Endothelial cell of umbilical vein (primary cell): ENCODE measurements around the gene ANKRD13D. TPM values are rescaled to one million over a fixed set of nuclear protein-coding genes. Genes with fewer than 3 reads are reported as not detected.

Experiments
- BruUV-seq: library from RNA; stranded (reverse); fragments of 400-500 nt; replicated peaks from 2 replicates; lab custom pipeline; 2021; lab: Mats Ljungman, UMichigan
- CTCF ChIA-PET: fragments of 300-600, 350-600 bp; sonication (Branson Sonifier 250); formaldehyde crosslinking; loops from one replicate; lab custom pipeline; 2021; ENCODE audit warnings: antibody characterized with exemption, inconsistent platforms; lab: Charles Lee
- POLR2A ChIA-PET: fragments of 300-600, 350-600 bp; sonication (Branson Sonifier 250); formaldehyde crosslinking; loops from one replicate; lab custom pipeline; 2021; ENCODE audit warnings: antibody characterized with exemption, inconsistent platforms; lab: Charles Lee
- DNase-seq: peaks from one replicate; pipeline ENCODE4 v3.0.0-alpha.2; 2011; ENCODE audit warnings: low read depth, low spot score
- FAIRE-seq: peaks from 2 replicates; lab custom pipeline; 2011; peaks lifted over from hg19 to GRCh38; lab: Jason Lieb, UNC
- H2AFZ ChIP-seq: 2 replicates; pipeline ENCODE4 v1.6.0; 2012; ENCODE audit warnings: low read depth, low read length, control low read depth, inconsistent platforms
- H3K27ac ChIP-seq: 2 replicates; pipeline ENCODE4 v1.5.1; 2011; ENCODE audit warnings: low read depth, mild to moderate bottlenecking, control low read depth, low read length, moderate library complexity; ENCODE audit not compliant: insufficient read depth
- H3K27me3 ChIP-seq, 2 experiments: 2 replicates each; pipeline versions ENCODE4 v1.6.0 to v1.6.1; 2011; ENCODE audit warnings: low read length in 2 of 2, mixed read lengths in 1 of 2; ENCODE audit not compliant: control insufficient read depth in 2 of 2, insufficient read depth in 2 of 2
- H3K36me3 ChIP-seq, 2 experiments: 2 replicates in 1 of 2; 3 replicates in 1 of 2; pipeline ENCODE4 v1.5.1; 2011; ENCODE audit warnings: low read length in 2 of 2, mild to moderate bottlenecking in 1 of 2, moderate library complexity in 1 of 2; ENCODE audit not compliant: control insufficient read depth in 2 of 2, insufficient read depth in 2 of 2; ENCODE audit errors: extremely low read depth in 1 of 2
- H3K4me1 ChIP-seq: 3 replicates; pipeline ENCODE4 v1.5.1; 2011; ENCODE audit warnings: mild to moderate bottlenecking, low read length; ENCODE audit not compliant: control insufficient read depth, insufficient read depth; ENCODE audit errors: extremely low read depth
- H3K4me2 ChIP-seq: 2 replicates; pipeline ENCODE4 v1.6.1; 2011; ENCODE audit warnings: low read length, control low read depth, mixed read lengths; ENCODE audit not compliant: insufficient read depth
- H3K4me3 ChIP-seq, 3 experiments: fragments of 200-600 bp in 1 of 3; sonication (generic), shearing (Covaris generic) in 1 of 3; replicated peaks in 1 of 3; 2 replicates each; pipeline ENCODE4 v1.5.1; 2011 to 2016; ENCODE audit warnings: control low read depth in 3 of 3, low read length in 3 of 3, mild to moderate bottlenecking in 2 of 3, inconsistent platforms in 1 of 3, low read depth in 1 of 3, moderate library complexity in 1 of 3; ENCODE audit not compliant: insufficient read depth in 1 of 3
- H3K79me2 ChIP-seq: 2 replicates; pipeline ENCODE4 v1.6.0; 2012; ENCODE audit warnings: low read length, inconsistent platforms; ENCODE audit not compliant: control insufficient read depth, insufficient read depth
- H3K9ac ChIP-seq: replicated peaks from 2 replicates; pipeline ENCODE3; 2011; ENCODE audit warnings: low read length, control low read depth; ENCODE audit not compliant: insufficient read depth; ENCODE audit errors: extremely low read depth
- H3K9me1 ChIP-seq: replicated peaks from 3 replicates; pipeline ENCODE4 v1.6.0; 2011; ENCODE audit warnings: mild to moderate bottlenecking, low read length; ENCODE audit not compliant: control insufficient read depth, insufficient read depth; ENCODE audit errors: extremely low read depth
- H3K9me3 ChIP-seq: replicated peaks from 2 replicates; pipeline ENCODE4 v1.5.1; 2012; ENCODE audit warnings: low read length, inconsistent platforms; ENCODE audit not compliant: control insufficient read depth, insufficient read depth
- H4K20me1 ChIP-seq: replicated peaks from 2 replicates; pipeline ENCODE3; 2011; ENCODE audit warnings: mild to moderate bottlenecking, low read length; ENCODE audit not compliant: control insufficient read depth, insufficient read depth; ENCODE audit errors: extremely low read depth
- CTCF ChIP-seq, 2 donors: IDR thresholded peaks; 1 replicate in 1 of 2; 2 replicates in 1 of 2; pipeline ENCODE4 v1.5.1; 2011; ENCODE audit warnings: low read length in 2 of 2, mild to moderate bottlenecking in 2 of 2, moderate library complexity in 2 of 2, control low read depth in 1 of 2, inconsistent platforms in 1 of 2, low read depth in 1 of 2; ENCODE audit not compliant: insufficient read depth in 1 of 2; ENCODE audit errors: extremely low read depth in 1 of 2
- FOS ChIP-seq: IDR thresholded peaks from 2 replicates; pipeline ENCODE4 v1.6.1; 2011; ENCODE audit warnings: mild to moderate bottlenecking, low read length, moderate library complexity, borderline replicate concordance; ENCODE audit not compliant: insufficient read depth
- GATA2 ChIP-seq: IDR thresholded peaks from 2 replicates; pipeline ENCODE4 v1.7.0; 2011; ENCODE audit warnings: low read depth, mild to moderate bottlenecking, moderate library complexity, mixed read lengths, low read length; ENCODE audit not compliant: insufficient read length, insufficient read depth
- MAX ChIP-seq: IDR thresholded peaks from 2 replicates; pipeline ENCODE4 v1.6.1; 2011; ENCODE audit not compliant: insufficient read depth, insufficient read length
- MYC ChIP-seq: IDR thresholded peaks from one replicate; pipeline ENCODE4 v1.6.1; 2011; ENCODE audit warnings: mild to moderate bottlenecking, low read depth, low read length
- POLR2A ChIP-seq: IDR thresholded peaks from 2 replicates; pipeline ENCODE4 v1.6.1; 2012; ENCODE audit warnings: low read depth, mild to moderate bottlenecking, control low read depth, low read length
- POLR2AphosphoS5 ChIP-seq: IDR thresholded peaks from 2 replicates; pipeline ENCODE4 v1.6.1; 2012; ENCODE audit warnings: low read depth, mild to moderate bottlenecking, control low read depth, low read length, moderate library complexity; ENCODE audit not compliant: insufficient read depth
- dilution Hi-C: fragments of 300-500 bp; cut with MboI; formaldehyde crosslinking; loops from one replicate; pipeline ENCODE4 v1.15.0; 2019; ENCODE audit warnings: low sequenced_read_pairs; ENCODE audit not compliant: extremely low pct_ligation_motif_present
- intact Hi-C: fragments of 100-400 bp; cut with micrococcal nuclease; formaldehyde crosslinking; loops from one replicate; pipeline ENCODE4 v1.10.0; 2022
- polyA plus RNA-seq, 4 experiments: library from polyadenylated mRNA; depleted of rRNA in 3 of 4; stranded (reverse) in 3 of 4; unstranded in 1 of 4; fragments of >200 nt; gene quantifications; 2 replicates each; pipeline versions ENCODE4 v1.2.1 to v1.2.3, GENCODE V29; 2011 to 2012; ENCODE audit warnings: missing spikeins in 1 of 4
- total RNA-seq: library from RNA; stranded (reverse); gene quantifications from 2 replicates; pipeline ENCODE4 v1.2.3, GENCODE V29; 2021

ANKRD13D gene
- total and polyA plus RNA-seq, 2 donors (not counting 3 experiments of a cell fraction or from before 2014, with no cell fraction given) = 43.5 to 57.5 TPM

GRCh38 chr11:67285541-67286498 is 3.3 kb upstream of the ANKRD13D start:
- Histone ChIP-seq H3K27me3 (no peaks in the 10 kb centered on the region), H3K79me2 (peaks cover 12% of the 10 kb centered on the region), H3K9ac (no peak overlapping the region), H2AFZ (no peak overlapping the region), H3K4me1 (peaks cover 22% of the 10 kb centered on the region), H3K9me1 (no peaks in the 10 kb centered on the region), H3K36me3 (peaks cover 2 to 44% of the 10 kb centered on the region in 2 experiments), H3K4me2 (no peak overlapping the region), H3K27ac (no peak overlapping the region), H3K9me3 (no peaks in the 10 kb centered on the region), H3K4me3 (no peak overlapping the region), H4K20me1 (no peaks in the 10 kb centered on the region)
- dilution Hi-C loops (no loop called here), intact Hi-C loops (no loop called here)
- DNase-seq (no peak), FAIRE-seq (no peak)
- TF ChIP-seq FOS (no peak), CTCF (IDR thresholded peaks at IDR 0.05; ENCODE audit: extremely low read depth in 1 of 2, insufficient read depth in 1 of 2, low read depth in 1 of 2, low read length in 2 of 2) (no peak), POLR2A (no peak), GATA2 (no peak), MYC (no peak), POLR2AphosphoS5 (no peak), MAX (no peak)
- ChIA-PET POLR2A (no interaction called here), CTCF (interaction anchor here (1.0 to 1.9 kb wide), 2 partner anchors 19 to 31 kb away, joined by 3 to 4 read pairs; partner anchors contain the start of gene GRK2)
- TSS peak; percentile 32 for BruUV-seq
